ENCODE results near the gene NPFFR1.
A peak's percentile ranks its signal among the peaks of the same experiment; 100 is the strongest.
"Not testable (repeated sequence)": the region's sequence is repeated elsewhere in the genome, so short reads cannot be mapped to it uniquely, and the experiment has no call there.

The NPFFR1 gene

GRCh38 chr10:70284542-70285475 lies 1.0 kb upstream of the NPFFR1 start:
- DNase-seq, result no peak

- DNase-seq, result no peak
Observed at GRCh38 chr10:70283071-70283444, 746 bp downstream of the NPFFR1 start.

GRCh38 chr10:70281609-70282008 lies 2.2 kb downstream of the NPFFR1 start:
- DNase-seq, result no peak

- no peak for DNase-seq
Observed at GRCh38 chr10:70280099-70280498, 3.7 kb downstream of the NPFFR1 start.

DNA sequence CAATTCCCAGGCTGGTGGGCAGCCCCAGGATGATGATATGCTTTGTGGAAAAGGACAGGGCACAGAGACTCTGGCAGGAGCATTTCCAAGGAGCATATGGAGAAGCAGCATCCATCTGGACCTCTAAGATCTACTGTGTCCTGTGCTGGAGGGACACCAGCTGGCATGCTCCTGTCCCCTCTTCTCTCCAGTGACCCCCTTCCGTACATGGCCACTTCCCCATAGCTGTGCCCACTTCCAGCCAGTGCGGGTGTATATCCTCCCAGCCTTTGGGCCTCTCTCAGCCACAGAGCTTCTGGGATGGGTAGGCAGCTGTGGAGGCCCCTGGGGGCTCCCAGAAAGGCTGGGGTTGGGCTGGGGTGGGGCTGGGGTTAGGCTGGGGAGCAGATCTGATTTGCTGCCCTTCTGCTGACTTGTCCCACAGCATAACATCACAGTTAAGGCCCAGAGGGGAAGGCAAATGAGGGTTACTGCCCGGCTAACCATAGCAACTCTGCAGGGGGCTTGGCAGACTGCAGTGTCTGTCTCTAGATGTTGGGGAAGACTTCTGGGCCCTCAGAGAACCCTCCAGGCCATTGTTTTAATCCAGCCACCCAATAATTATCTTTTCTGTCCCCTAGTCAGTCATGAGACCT lies 6.3 kb downstream of the NPFFR1 start:
- DNase-seq, result no peak

- no peak for DNase-seq
Observed at GRCh38 chr10:70274643-70275042, 9.2 kb downstream of the NPFFR1 start.

DNA sequence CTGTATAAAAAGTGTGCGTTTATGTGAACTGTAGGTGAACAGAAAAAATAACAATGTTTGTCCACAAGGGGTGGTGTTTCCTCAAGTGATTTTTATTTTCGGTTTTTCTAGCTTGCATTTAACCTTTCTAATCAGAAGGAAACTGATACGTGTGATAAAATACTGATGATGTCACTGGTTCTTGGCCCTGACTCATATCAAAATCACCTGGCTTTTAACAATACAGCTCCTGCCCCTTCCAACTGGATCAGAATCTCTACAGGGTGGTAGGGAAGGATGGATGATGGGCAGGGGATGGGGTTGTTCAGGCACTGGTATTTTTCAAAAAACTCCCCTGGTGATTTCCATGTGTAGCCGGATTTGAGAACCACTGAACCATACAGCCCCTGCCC lies 10.9 kb downstream of the NPFFR1 start:
- no peak for DNase-seq

DNA sequence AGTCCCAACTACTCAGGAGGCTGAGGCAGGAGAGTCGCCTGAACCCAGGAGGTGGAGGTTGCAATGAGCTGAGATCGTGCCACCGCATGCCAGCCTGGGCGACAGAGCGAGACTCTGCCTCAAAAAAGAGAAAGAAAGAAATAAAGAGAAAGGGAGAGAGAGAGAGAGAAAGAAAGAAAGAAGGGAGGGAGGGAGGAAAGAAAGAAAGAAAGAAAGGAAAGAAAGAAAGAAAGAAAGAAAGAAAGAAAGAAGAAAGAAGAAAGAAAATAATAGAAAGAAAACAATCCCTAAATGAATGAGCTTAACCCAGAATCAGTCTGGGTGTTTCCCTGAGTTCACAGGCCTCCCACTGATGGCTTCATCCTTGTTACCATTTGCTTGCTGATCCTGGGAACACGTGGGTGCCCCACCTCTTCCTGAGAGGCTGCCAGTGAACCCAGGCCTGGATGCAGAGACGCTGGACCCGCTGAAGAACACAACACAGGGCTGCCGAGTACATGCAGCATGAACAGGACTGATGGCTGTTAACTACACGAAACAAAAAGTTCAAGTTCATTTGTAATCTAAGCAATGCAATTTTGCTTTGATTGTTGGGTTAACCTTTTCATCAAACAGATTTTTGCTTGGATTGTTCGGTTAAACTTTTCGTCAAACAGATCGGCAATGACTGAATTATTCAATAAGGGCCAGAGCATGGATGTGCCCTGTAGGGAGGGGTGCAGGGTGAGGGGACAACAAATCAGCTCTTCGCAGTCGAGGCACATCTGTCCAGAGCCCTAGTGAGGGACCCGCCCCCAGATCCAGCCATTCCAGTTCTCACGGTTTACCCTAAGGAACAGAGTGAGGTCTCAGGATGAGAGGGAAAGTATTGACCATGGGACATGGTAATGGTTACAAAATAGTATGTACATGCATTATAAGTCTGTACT lies 11.5 kb downstream of the NPFFR1 start:
- no peak for DNase-seq

- no peak for DNase-seq
Observed at GRCh38 chr10:70270952-70271351, 12.9 kb downstream of the NPFFR1 start.

DNA sequence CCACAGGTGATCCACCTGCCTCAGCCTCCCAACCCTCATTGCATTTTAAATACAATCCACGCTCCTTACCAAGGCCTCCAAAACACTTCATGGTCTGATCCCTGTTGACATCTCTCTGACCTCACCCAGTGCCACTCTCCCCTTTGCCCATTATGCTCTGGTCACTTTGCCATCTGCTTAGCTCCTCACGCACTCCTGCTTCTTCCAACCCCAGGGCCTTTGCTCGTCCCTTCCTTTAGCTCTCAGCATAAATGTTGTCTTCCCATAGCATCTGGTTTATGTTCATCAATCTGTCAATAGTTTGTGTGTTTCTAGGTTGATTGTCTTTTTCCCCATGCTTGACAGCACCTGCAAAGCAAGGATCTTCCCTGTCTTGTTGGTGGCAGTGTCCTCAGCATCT lies 14.1 kb downstream of the NPFFR1 start:
- DNase-seq, result no peak

- DNase-seq, result no peak
Observed at GRCh38 chr10:70268376-70268775, 15.4 kb downstream of the NPFFR1 start.

DNA sequence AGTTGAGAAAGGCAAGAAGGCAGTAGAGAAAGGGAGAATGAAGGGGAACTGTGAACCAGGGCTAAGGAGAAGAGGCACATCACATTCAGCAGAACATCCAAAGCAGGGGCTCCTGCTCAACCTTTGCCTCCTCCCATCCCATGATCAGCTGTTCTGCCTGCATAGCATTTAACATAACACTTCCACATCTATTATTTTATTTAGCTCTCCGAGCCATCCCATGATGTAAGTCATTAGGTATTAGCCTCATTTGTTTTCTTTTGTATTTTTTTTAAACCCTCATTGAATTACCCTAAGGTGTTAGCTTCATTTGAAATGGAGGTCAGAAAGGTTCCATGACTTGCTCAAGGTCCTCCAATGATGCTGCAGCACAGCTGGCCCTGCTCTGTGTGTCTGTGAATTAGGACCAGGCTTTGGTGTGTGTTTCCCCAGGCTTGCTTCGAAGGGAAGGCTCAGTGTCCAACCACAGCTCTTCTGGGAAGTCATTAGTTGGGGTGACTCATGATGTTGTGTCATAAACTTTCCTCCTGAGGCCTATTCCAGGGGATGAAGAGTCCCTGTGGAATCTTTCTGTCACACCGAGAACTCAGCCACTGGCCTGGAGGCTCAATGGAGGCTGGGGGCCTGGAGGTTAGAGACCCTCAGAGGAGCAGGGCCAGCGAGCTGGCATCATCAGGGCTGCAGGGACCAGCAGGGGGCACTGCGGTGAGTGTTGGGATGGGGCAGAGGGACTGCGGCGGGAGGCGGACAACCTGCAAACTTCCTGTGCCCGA lies 16.5 kb downstream of the NPFFR1 start:
- DNase-seq, result peak; percentile 74

GRCh38 chr10:70266701-70267100 lies 17.1 kb downstream of the NPFFR1 start:
- no peak for DNase-seq

DNA sequence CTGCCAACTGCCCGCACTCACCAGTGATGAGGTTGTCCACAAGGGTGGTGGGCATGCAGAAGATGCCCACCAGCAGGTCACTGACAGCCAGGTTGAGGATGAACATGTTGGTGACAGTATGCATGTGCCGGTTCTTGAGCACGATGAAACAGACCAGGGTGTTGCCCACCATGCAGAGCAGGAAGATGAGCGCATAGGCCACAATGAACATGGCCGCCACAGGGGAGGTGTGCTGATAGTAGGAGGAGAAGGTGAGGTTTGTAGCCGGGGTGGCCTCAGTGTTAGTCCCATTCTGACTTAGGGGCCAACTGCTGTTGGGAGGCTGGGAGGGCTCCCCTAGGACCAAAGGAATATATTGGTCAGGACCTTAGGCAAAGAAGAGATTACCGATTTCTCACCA lies 17.7 kb downstream of the NPFFR1 start:
- no peak for DNase-seq

- DNase-seq, result peak; percentile 81
Observed at GRCh38 chr10:70265032-70265689, 18.6 kb downstream of the NPFFR1 start.

GRCh38 chr10:70260734-70261133 lies 23.1 kb downstream of the NPFFR1 start:
- DNase-seq, result no peak

GRCh38 chr10:70260259-70260658 lies 23.5 kb downstream of the NPFFR1 start:
- DNase-seq, result no peak

- no peak for DNase-seq
Observed at GRCh38 chr10:70258216-70258615, 25.6 kb downstream of the NPFFR1 start.

GRCh38 chr10:70257816-70258215 lies 26.0 kb downstream of the NPFFR1 start:
- DNase-seq, result not testable (repeated sequence)

DNA sequence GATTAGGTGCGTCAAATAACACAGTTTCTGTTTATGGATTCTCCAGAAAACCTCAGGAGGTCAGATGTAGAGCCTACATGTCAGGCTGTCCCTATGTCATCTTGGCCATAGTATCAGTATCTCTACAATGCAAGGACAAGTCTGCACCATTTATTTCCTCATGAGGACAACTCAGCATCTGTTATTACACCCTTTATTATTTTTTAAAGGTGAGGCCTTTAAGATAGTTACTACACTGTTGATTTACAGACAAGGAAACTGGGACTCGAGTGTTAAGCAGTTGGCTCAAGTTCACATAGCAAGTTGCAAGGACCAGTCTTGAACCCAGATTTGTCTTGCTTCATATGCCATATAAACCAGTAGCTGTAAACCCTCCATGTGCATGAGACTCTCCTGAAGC lies 27.3 kb downstream of the NPFFR1 start:
- DNase-seq, result no peak

DNA sequence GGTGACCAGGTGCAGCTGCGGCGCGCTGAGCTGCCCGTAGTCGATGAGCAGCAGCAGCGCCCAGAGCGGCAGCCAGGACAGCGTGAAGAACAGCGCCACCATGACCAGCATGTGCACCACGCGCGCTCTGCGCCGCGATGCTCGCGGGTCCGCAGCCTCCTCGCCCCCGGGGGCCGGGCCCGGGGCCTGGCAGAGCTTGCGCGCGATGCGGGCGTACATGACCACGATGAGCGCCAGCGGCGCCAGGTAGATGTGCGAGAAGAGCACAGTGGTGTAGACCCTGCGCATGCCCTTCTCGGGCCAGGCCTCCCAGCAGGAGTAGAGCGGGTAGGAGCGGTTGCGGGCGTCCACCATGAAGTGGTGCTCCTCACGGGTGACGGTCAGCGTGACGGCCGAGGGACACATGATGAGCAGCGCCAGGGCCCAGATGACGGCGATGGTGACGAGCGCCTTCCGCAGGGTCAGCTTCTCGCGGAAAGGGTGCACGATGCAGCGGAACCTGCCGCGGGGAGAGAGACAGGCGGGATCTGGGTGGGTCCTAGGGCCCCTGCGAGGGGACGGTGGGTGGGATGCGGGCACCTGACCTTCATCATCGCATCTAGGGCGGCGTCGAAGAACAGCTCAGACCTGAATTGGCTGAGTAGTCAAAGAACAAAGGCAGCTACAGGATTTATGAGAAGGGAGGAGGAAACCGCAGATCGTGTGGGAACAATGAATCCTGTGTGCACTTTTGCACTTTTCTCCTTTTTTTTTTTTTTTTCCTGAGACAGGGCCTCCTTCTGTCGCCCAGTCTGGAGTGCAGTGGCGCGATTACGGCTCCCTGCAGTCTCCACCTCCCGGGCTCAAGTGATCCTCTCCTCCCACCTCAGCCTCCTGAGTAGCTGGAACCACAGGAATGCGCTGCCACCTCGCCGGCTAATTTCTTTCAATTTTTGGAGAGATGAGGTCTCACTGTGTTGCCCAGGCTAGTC lies 28.2 kb downstream of the NPFFR1 start:
- no peak for DNase-seq
